HepG2 (cell line): ENCODE data around the gene TDRD9. TPM values are rescaled to one million over a fixed set of nuclear protein-coding genes. Genes with fewer than 3 reads are reported as not detected.

ENCODE experiments used
- ATAC-seq: fragments of 200-7000 bp; cut with Tn5 transposase; 3 replicates; pipeline ENCODE4 v1.9.1; 2020; ENCODE audit warnings: mild to moderate bottlenecking, moderate library complexity
- BruUV-seq: library from RNA; stranded (reverse); fragments of 400-500 nt; replicated peaks from 2 replicates; lab custom pipeline; 2021; lab: Mats Ljungman, UMichigan
- CTCF ChIA-PET: fragments of 300-600 bp; formaldehyde crosslinking; extraction: SDS; loops from one replicate; lab custom pipeline; 2021; ENCODE audit warnings: low total read pairs, inconsistent platforms, low intra/inter-chr PET ratio; lab: Yijun Ruan, JAX
- POLR2A ChIA-PET: fragments of 350-600 bp; sonication (Branson Sonifier 250); formaldehyde crosslinking; loops from one replicate; lab custom pipeline; 2020; ENCODE audit warnings: antibody characterized with exemption, inconsistent platforms; lab: Yijun Ruan, JAX
- DNase-seq: peaks from one replicate; pipeline ENCODE4 v3.0.0-alpha.2; 2015; ENCODE audit warnings: low spot score
- FAIRE-seq: peaks from 3 replicates; lab custom pipeline; 2011; peaks lifted over from hg19 to GRCh38; lab: Jason Lieb, UNC
- H2AFZ ChIP-seq: one replicate; pipeline ENCODE4 v1.6.1; 2011; ENCODE audit warnings: low read length, inconsistent platforms
- H3K27ac ChIP-seq: fragments of 300-600 bp; 3 replicates; pipeline ENCODE4 v1.8.0; 2011; ENCODE audit warnings: mixed run types, mild to moderate bottlenecking, mixed read lengths, low read length, inconsistent platforms; ENCODE audit not compliant: insufficient read depth; ENCODE audit errors: extremely low read length
- H3K27me3 ChIP-seq, 2 experiments: fragments of 200-600 bp in 1 of 2; 2 replicates in 1 of 2; 3 replicates in 1 of 2; pipeline versions ENCODE4 v1.6.0 to v1.8.0; 2011; ENCODE audit warnings: low read length in 2 of 2, mild to moderate bottlenecking in 2 of 2, moderate library complexity in 2 of 2, inconsistent platforms in 1 of 2; ENCODE audit not compliant: insufficient read depth in 2 of 2, control insufficient read depth in 1 of 2
- H3K36me3 ChIP-seq, 2 experiments: fragments of 200-600 bp in 1 of 2; replicated peaks in 1 of 2; 2 replicates in 1 of 2; 3 replicates in 1 of 2; pipeline versions ENCODE4 v1.5.1 to v1.8.0; 2011; ENCODE audit warnings: low read length in 2 of 2, inconsistent platforms in 1 of 2; ENCODE audit not compliant: insufficient read depth in 2 of 2, control insufficient read depth in 1 of 2
- H3K4me1 ChIP-seq: 2 replicates; pipeline ENCODE4 v1.5.1; 2012; ENCODE audit warnings: low read length, inconsistent platforms; ENCODE audit not compliant: insufficient read depth
- H3K4me2 ChIP-seq: 2 replicates; pipeline ENCODE4 v1.6.0; 2011; ENCODE audit warnings: low read depth, low read length, inconsistent platforms
- H3K4me3 ChIP-seq, 3 experiments: fragments of 200-600 bp in 1 of 3; sonication (generic), shearing (Covaris generic) in 1 of 3; replicated peaks in 1 of 3; 2 replicates each; pipeline ENCODE4 v1.5.1; 2011 to 2016; ENCODE audit warnings: low read length in 3 of 3, inconsistent platforms in 2 of 3, low read depth in 2 of 3, mild to moderate bottlenecking in 2 of 3, control low read depth in 1 of 3, mixed read lengths in 1 of 3; ENCODE audit not compliant: insufficient read depth in 1 of 3
- H3K79me2 ChIP-seq: one replicate; pipeline ENCODE4 v1.6.1; 2011; ENCODE audit warnings: low read length, inconsistent platforms; ENCODE audit not compliant: insufficient read depth
- H3K9ac ChIP-seq: 2 replicates; pipeline ENCODE4 v1.6.0; 2011; ENCODE audit warnings: mild to moderate bottlenecking, low read depth, low read length, inconsistent platforms; ENCODE audit not compliant: insufficient read depth
- H3K9me3 ChIP-seq: 2 replicates; pipeline ENCODE4 v1.5.1; 2012; ENCODE audit warnings: mild to moderate bottlenecking, low read length
- H4K20me1 ChIP-seq: 2 replicates; pipeline ENCODE4 v1.6.0; 2011; ENCODE audit warnings: inconsistent platforms, mild to moderate bottlenecking, low read length, moderate library complexity; ENCODE audit not compliant: insufficient read depth
- KLF16 ChIP-seq, 2 experiments: sonication (generic) in 1 of 2; formaldehyde crosslinking in 1 of 2; IDR thresholded peaks; 2 replicates each; pipeline versions ENCODE4 v1.6.1 to v1.8.0; 2016 to 2023; ENCODE audit warnings: missing genetic modification reagents in 2 of 2, missing compliant biosample characterization in 1 of 2
- SMC3 ChIP-seq: IDR thresholded peaks from 2 replicates; pipeline ENCODE4 v1.6.1; 2011; ENCODE audit warnings: low read length, improper control_type of control experiment
- ZMAT3 ChIP-seq: sonication (generic); formaldehyde crosslinking; conservative IDR thresholded peaks from 2 replicates; pipeline ENCODE4 v1.7.0; 2021; ENCODE audit warnings: missing genetic modification reagents
- ZSCAN22 ChIP-seq: sonication (generic); formaldehyde crosslinking; IDR thresholded peaks from 2 replicates; pipeline ENCODE4 v1.4.0; 2020; ENCODE audit warnings: mild to moderate bottlenecking, missing genetic modification reagents
- WGBS: methylation state at CpG from one replicate; pipeline ENCODE4 v1.1.6; 2017; ENCODE audit warnings: low lambda C conversion rate; 5-methylcytosine and 5-hydroxymethylcytosine counted together
- in situ Hi-C: cut with HindIII; loops from 2 replicates; pipeline ENCODE4 v1.10.0; 2017; ENCODE audit warnings: low pct_unique_long_range_greater_than_20kb; ENCODE audit not compliant: extremely low pct_ligation_motif_present
- intact Hi-C: fragments of 100-400 bp; cut with micrococcal nuclease; formaldehyde crosslinking; loops from one replicate; pipeline ENCODE4 v1.10.0; 2022; ENCODE audit not compliant: unreplicated experiment
- polyA plus RNA-seq, 8 experiments: library from polyadenylated mRNA; depleted of rRNA in 3 of 8; stranded (reverse) in 7 of 8; unstranded in 1 of 8; fragments of >200 nt; fragmentation: Illumina TruSeq in 4 of 8; extraction: Trizol in 4 of 8; gene quantifications; 2 replicates each; pipeline versions ENCODE4 v1.2.1 to v1.2.3, GENCODE V29; 2011 to 2016; ENCODE audit warnings: low read depth in 4 of 8, missing spikeins in 1 of 8, mixed read lengths in 1 of 8; ENCODE audit not compliant: insufficient read depth in 1 of 8
- total RNA-seq, 5 experiments: library from RNA; depleted of rRNA; stranded (reverse); fragments of >200 nt; fragmentation: Illumina TruSeq; extraction: Trizol; gene quantifications; 2 replicates each; pipeline ENCODE4 v1.2.3, GENCODE V29; 2016; ENCODE audit warnings: low read depth in 1 of 5
- TF ChIP-seq, protein P1 (sequence below): sonication (generic); formaldehyde crosslinking; IDR thresholded peaks from 2 replicates; pipeline ENCODE4 v1.5.0; 2020; ENCODE audit warnings: mild to moderate bottlenecking, missing genetic modification reagents, moderate library complexity
- TF ChIP-seq, protein P2 (sequence below): sonication (generic); formaldehyde crosslinking; IDR thresholded peaks from 2 replicates; pipeline ENCODE4 v1.8.1; 2023; ENCODE audit warnings: mild to moderate bottlenecking, missing genetic modification reagents

The TDRD9 gene
- total and polyA plus RNA-seq, 2 of the 13 experiments (the other 11 are each of a cell fraction or from before 2014, with no cell fraction given) = not detected

DNA sequence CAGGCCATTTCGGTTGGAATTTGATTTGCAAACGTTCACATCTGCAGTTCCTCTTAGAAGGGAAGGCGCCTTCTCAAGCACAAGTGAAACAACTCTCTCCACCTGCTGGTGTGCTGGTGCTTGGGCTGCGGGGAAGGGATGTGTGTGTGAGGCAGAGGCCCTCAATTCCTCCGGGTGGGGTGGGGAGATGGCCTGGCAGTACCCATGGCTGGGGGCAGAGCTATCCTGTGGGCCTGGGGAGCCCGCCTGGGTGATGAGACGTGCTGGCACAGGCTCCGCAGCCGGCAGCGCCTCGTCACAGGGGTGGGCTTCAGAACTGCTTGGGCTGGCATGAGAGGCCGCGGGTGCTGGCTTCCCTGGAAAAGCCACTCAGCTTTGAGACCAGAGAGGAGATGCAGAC, 28.9 kb upstream of the TDRD9 start:
- no peaks in the 10 kb centered on the region for H4K20me1 ChIP-seq
- peaks cover 51% of the 10 kb centered on the region for H3K4me1 ChIP-seq
- no peak overlapping the region for H3K4me2 ChIP-seq
- H3K79me2 ChIP-seq = no peaks in the 10 kb centered on the region
- DNase-seq = no peak
- BruUV-seq = no TSS peak
- no peaks in the 10 kb centered on the region for H3K36me3 ChIP-seq
- 70% methylated on average over 3 of the region's 13 CpGs for WGBS
- intact Hi-C loops = no loop called here
- H3K9me3 ChIP-seq = no peaks in the 10 kb centered on the region
- in situ Hi-C loops = no loop called here
- no peak overlapping the region for H3K9ac ChIP-seq
- POLR2A ChIA-PET = interaction anchor here (0.6 to 6.3 kb wide), 4 partner anchors 9 to 21 kb away, joined by 3 to 62 read pairs (median 4); no protein-coding TSS in a partner anchor
- H3K4me3 ChIP-seq = no peak overlapping the region
- no peak for FAIRE-seq
- ATAC-seq = peak; percentile 21; the same call in 2 of the 3 replicates
- H3K27ac ChIP-seq = no peak overlapping the region
- no peaks in the 10 kb centered on the region; a peak in 1 of 5 replicates for H3K27me3 ChIP-seq
- TF ChIP-seq SMC3 (peak; percentile 5; the same call in 1 of the 2 replicates), ZSCAN22 (CRISPR knock-in tag) (no peak)
- TF ChIP-seq, protein P1, sequence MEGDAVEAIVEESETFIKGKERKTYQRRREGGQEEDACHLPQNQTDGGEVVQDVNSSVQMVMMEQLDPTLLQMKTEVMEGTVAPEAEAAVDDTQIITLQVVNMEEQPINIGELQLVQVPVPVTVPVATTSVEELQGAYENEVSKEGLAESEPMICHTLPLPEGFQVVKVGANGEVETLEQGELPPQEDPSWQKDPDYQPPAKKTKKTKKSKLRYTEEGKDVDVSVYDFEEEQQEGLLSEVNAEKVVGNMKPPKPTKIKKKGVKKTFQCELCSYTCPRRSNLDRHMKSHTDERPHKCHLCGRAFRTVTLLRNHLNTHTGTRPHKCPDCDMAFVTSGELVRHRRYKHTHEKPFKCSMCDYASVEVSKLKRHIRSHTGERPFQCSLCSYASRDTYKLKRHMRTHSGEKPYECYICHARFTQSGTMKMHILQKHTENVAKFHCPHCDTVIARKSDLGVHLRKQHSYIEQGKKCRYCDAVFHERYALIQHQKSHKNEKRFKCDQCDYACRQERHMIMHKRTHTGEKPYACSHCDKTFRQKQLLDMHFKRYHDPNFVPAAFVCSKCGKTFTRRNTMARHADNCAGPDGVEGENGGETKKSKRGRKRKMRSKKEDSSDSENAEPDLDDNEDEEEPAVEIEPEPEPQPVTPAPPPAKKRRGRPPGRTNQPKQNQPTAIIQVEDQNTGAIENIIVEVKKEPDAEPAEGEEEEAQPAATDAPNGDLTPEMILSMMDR = peak; percentile 31
- no peak overlapping the region for H2AFZ ChIP-seq
- CTCF ChIA-PET = no interaction called here

DNA sequence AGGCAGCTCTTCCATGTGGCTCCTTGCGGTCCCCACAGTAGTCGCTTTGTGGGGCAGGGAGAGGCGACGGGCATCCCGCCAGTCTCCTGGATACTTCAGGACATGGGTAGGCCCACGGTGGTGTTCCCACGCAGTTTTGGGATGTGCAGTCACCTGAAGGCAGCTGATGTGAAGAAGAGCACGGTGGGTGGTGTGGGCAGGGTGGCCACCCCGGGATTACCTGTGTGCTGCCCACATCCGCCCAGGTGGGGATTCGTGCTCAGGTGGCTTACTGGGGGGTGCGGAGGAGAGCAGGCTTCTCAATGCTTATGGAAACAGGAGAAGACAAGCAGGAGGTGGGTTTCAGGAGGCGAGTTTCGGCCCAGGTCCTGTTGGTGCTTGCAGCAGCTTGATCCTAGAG, 28.4 kb upstream of the TDRD9 start:
- DNase-seq = no peak
- Histone ChIP-seq H2AFZ (no peak overlapping the region), H3K27ac (no peak overlapping the region), H4K20me1 (no peaks in the 10 kb centered on the region), H3K9me3 (no peaks in the 10 kb centered on the region), H3K79me2 (no peaks in the 10 kb centered on the region), H3K36me3 (no peaks in the 10 kb centered on the region), H3K4me1 (peaks cover 46% of the 10 kb centered on the region), H3K4me2 (no peak overlapping the region), H3K27me3 (no peaks in the 10 kb centered on the region; a peak in 1 of 5 replicates), H3K9ac (no peak overlapping the region), H3K4me3 (no peak overlapping the region)
- 93% methylated on average over 7 of the region's 14 CpGs for WGBS
- intact Hi-C loops = no loop called here
- no TSS peak for BruUV-seq
- in situ Hi-C loops = loop anchor here (5.0 kb wide), 1 partner anchor 82 kb away; no protein-coding TSS in a partner anchor
- ATAC-seq = no peak
- no peak for FAIRE-seq
- POLR2A ChIA-PET = interaction anchor here (0.6 to 6.3 kb wide), 4 partner anchors 9 to 22 kb away, joined by 4 to 62 read pairs (median 6); no protein-coding TSS in a partner anchor
- CTCF ChIA-PET = interaction anchor here (1.1 kb wide), 1 partner anchor 91 kb away, joined by 4 read pairs; no protein-coding TSS in a partner anchor
- TF ChIP-seq KLF16 (CRISPR knock-in tag; IDR thresholded peaks at IDR 0.05) = no peak
- TF ChIP-seq ZMAT3 (CRISPR knock-in tag) = no peak
- TF ChIP-seq, protein P2, sequence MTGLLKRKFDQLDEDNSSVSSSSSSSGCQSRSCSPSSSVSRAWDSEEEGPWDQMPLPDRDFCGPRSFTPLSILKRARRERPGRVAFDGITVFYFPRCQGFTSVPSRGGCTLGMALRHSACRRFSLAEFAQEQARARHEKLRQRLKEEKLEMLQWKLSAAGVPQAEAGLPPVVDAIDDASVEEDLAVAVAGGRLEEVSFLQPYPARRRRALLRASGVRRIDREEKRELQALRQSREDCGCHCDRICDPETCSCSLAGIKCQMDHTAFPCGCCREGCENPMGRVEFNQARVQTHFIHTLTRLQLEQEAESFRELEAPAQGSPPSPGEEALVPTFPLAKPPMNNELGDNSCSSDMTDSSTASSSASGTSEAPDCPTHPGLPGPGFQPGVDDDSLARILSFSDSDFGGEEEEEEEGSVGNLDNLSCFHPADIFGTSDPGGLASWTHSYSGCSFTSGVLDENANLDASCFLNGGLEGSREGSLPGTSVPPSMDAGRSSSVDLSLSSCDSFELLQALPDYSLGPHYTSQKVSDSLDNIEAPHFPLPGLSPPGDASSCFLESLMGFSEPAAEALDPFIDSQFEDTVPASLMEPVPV (CRISPR knock-in tag) = no peak
